OCI-LY1 (cell line): ENCODE measurements around the gene RBM26.

ENCODE experiments used
- H2AFZ ChIP-seq: fragments of 200-600 bp; sonication (generic), shearing (Covaris generic); 2 replicates; pipeline ENCODE4 v1.6.0; 2014; ENCODE audit warnings: antibody characterized with exemption, mild to moderate bottlenecking, low read length
- H3F3A ChIP-seq: fragments of 200-600 bp; sonication (generic), shearing (Covaris generic); 2 replicates; pipeline ENCODE4 v1.6.0; 2014; ENCODE audit warnings: mild to moderate bottlenecking, antibody characterized with exemption, low read length, moderate library complexity; ENCODE audit not compliant: insufficient read depth
- H3K27ac ChIP-seq: fragments of 200-600 bp; sonication (generic); 2 replicates; pipeline ENCODE4 v1.5.1; 2014; ENCODE audit warnings: low read length, mixed run types, mild to moderate bottlenecking, low read depth; ENCODE audit not compliant: poor library complexity, severe bottlenecking
- H3K27me3 ChIP-seq: fragments of 200-600 bp; sonication (generic); 2 replicates; pipeline ENCODE4 v1.6.0; 2014; ENCODE audit warnings: antibody characterized with exemption, mild to moderate bottlenecking, low read length, moderate library complexity; ENCODE audit not compliant: insufficient read depth
- H3K36me3 ChIP-seq: fragments of 200-600 bp; sonication (generic); 2 replicates; pipeline ENCODE4 v1.6.1; 2014; ENCODE audit warnings: mild to moderate bottlenecking, antibody characterized with exemption, low read length, moderate library complexity, mixed read lengths; ENCODE audit not compliant: insufficient read depth
- H3K4me1 ChIP-seq: fragments of 200-600 bp; sonication (generic); 2 replicates; pipeline ENCODE4 v1.5.1; 2014; ENCODE audit warnings: mild to moderate bottlenecking, low read length, moderate library complexity; ENCODE audit not compliant: insufficient read depth, severe bottlenecking
- H3K4me2 ChIP-seq: fragments of 200-600 bp; sonication (generic), shearing (Covaris generic); 2 replicates; pipeline ENCODE4 v1.6.1; 2014; ENCODE audit warnings: low read length
- H3K4me3 ChIP-seq: fragments of 200-600 bp; sonication (generic); 2 replicates; pipeline ENCODE4 v1.5.1; 2014; ENCODE audit warnings: low read length, low read depth, mild to moderate bottlenecking, mixed read lengths; ENCODE audit not compliant: poor library complexity, severe bottlenecking
- H3K79me2 ChIP-seq: fragments of 200-600 bp; shearing (Covaris generic); 2 replicates; pipeline ENCODE4 v1.6.1; 2016; ENCODE audit warnings: mixed run types, low read length, mixed read lengths; ENCODE audit not compliant: insufficient read depth
- H3K9ac ChIP-seq: fragments of 200-600 bp; sonication (generic), shearing (Covaris generic); 2 replicates; pipeline ENCODE4 v1.6.1; 2014; ENCODE audit warnings: mild to moderate bottlenecking, low read length, mixed read lengths
- H3K9me2 ChIP-seq: fragments of 200-600 bp; sonication (generic), shearing (Covaris generic); 2 replicates; pipeline ENCODE4 v1.6.1; 2014; ENCODE audit warnings: low read depth, mild to moderate bottlenecking, low read length, mixed read lengths
- H3K9me3 ChIP-seq: fragments of 200-600 bp; shearing (Covaris generic); 2 replicates; pipeline ENCODE4 v1.6.1; 2014; ENCODE audit warnings: low read length, mixed read lengths
- H4K20me1 ChIP-seq: fragments of 200-600 bp; sonication (generic), shearing (Covaris generic); 2 replicates; pipeline ENCODE4 v1.6.0; 2016; ENCODE audit warnings: mild to moderate bottlenecking, low read length; ENCODE audit not compliant: insufficient read depth
- CTCF ChIP-seq: fragments of 200-600 bp; sonication (generic), shearing (Covaris generic); IDR thresholded peaks from 2 replicates; pipeline ENCODE4 v1.5.1; 2017; ENCODE audit warnings: mild to moderate bottlenecking, antibody characterized with exemption, low read length, moderate library complexity, mixed read lengths
- EZH2 ChIP-seq: fragments of 200-600 bp; sonication (generic), shearing (Covaris generic); IDR thresholded peaks from 2 replicates; pipeline ENCODE4 v1.8.0; 2017; ENCODE audit warnings: borderline replicate concordance, mixed run types, mild to moderate bottlenecking, antibody characterized with exemption, low read length, moderate library complexity, mixed read lengths

The RBM26 gene

GRCh38 chr13:79386125-79386826, 19.8 kb downstream of the RBM26 start:
- no peak for TF ChIP-seq CTCF
- no peak for TF ChIP-seq EZH2
- H4K20me1 ChIP-seq: no peaks in the 10 kb centered on the region; the same call in 1 of the 2 replicates
- peaks cover 70% of the 10 kb centered on the region for H3K4me1 ChIP-seq
- no peak overlapping the region for H3K27ac ChIP-seq
- peaks cover 33% of the 10 kb centered on the region for H3K36me3 ChIP-seq
- no peaks in the 10 kb centered on the region for H3K9me2 ChIP-seq
- H3K4me2 ChIP-seq: no peak overlapping the region
- no peaks in the 10 kb centered on the region for H3K9me3 ChIP-seq
- peaks cover 100% of the 10 kb centered on the region for H3K79me2 ChIP-seq
- H2AFZ ChIP-seq: no peak overlapping the region
- no peaks in the 10 kb centered on the region for H3K27me3 ChIP-seq
- H3F3A ChIP-seq: no peaks in the 10 kb centered on the region
- H3K4me3 ChIP-seq: no peak overlapping the region
- no peak overlapping the region for H3K9ac ChIP-seq

- Histone ChIP-seq H3K27ac (no peak overlapping the region), H3K27me3 (no peaks in the 10 kb centered on the region), H3K9me3 (no peaks in the 10 kb centered on the region), H3K4me3 (no peak overlapping the region), H3K36me3 (peaks cover 28% of the 10 kb centered on the region), H3K4me2 (no peak overlapping the region), H3F3A (no peaks in the 10 kb centered on the region), H3K4me1 (peaks cover 64% of the 10 kb centered on the region), H3K9ac (no peak overlapping the region), H3K79me2 (peaks cover 100% of the 10 kb centered on the region), H4K20me1 (no peaks in the 10 kb centered on the region; the same call in 1 of the 2 replicates), H3K9me2 (no peaks in the 10 kb centered on the region), H2AFZ (no peak overlapping the region)
- TF ChIP-seq EZH2 (no peak), CTCF (no peak)
These were observed 20.4 kb downstream of the RBM26 start for GRCh38 chr13:79385694-79386093.

GRCh38 chr13:79384022-79384610, 21.9 kb downstream of the RBM26 start:
- Histone ChIP-seq H3K79me2 (peaks cover 100% of the 10 kb centered on the region), H3K36me3 (peaks cover 38% of the 10 kb centered on the region), H4K20me1 (no peaks in the 10 kb centered on the region; the same call in 1 of the 2 replicates), H2AFZ (no peak overlapping the region), H3K4me3 (no peak overlapping the region), H3K4me2 (no peak overlapping the region), H3K27ac (no peak overlapping the region), H3K9me3 (no peaks in the 10 kb centered on the region), H3K9me2 (no peaks in the 10 kb centered on the region), H3F3A (no peaks in the 10 kb centered on the region), H3K27me3 (no peaks in the 10 kb centered on the region), H3K9ac (no peak overlapping the region), H3K4me1 (peaks cover 48% of the 10 kb centered on the region)
- no peak for TF ChIP-seq EZH2
- no peak for TF ChIP-seq CTCF
